MM.1S (cell line): Measurements from ENCODE around the gene MACROD2.

Experiments used
- EZH2 ChIP-seq: fragments of 300-600 bp; sonication (generic); optimal IDR thresholded peaks from 2 replicates; pipeline ENCODE3; 2017; ENCODE audit warnings: low read depth, mild to moderate bottlenecking, antibody characterized with exemption, low read length, mixed read lengths
- EZH2phosphoT487 ChIP-seq: fragments of 300-600 bp; sonication (generic); IDR thresholded peaks from 2 replicates; pipeline ENCODE4 v1.6.1; 2018; ENCODE audit warnings: antibody characterized with exemption, low read length
- TF ChIP-seq, protein P1 (sequence below): fragments of 300-600 bp; sonication (generic); IDR thresholded peaks from 2 replicates; pipeline ENCODE4 v1.5.1; 2016; ENCODE audit warnings: antibody characterized with exemption, low read length, mixed read lengths

DNA sequence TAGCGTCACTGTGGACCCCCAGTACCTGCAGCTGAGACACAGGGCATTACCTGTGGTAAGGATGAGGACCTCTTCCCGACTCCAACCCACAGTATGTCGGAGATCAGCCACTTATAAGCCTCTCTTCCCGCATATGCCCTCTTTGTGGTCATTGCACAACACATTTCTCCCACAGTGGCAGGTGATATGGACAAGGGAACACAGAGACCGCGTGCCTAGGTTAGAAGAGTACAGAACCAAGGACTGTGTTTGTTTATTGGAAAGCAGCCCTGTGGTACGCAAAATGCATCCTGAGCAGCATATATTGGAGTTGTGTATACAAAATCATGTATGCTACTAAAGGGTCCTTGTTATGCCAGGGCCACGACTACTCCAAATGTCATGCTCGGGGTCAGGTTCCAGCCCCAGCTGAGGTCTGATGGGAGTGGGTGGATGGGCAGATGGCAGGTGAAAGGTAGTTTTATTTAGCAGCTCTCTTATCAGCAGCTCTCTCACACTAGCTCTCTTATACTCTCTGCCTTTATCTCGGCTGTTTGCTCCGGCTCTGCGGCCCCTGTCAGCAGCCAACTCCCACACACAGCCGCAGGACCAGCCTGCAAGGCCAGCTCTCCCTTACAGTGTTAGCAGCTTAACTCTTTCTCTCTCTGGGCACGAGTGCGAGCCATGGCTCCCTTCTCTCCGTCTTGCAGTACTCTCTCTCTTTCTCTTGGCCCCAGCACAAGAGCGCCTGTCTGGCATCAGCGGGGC lies 2009.0 kb downstream of the MACROD2 start:
- no peak for TF ChIP-seq EZH2phosphoT487
- TF ChIP-seq, protein P1, sequence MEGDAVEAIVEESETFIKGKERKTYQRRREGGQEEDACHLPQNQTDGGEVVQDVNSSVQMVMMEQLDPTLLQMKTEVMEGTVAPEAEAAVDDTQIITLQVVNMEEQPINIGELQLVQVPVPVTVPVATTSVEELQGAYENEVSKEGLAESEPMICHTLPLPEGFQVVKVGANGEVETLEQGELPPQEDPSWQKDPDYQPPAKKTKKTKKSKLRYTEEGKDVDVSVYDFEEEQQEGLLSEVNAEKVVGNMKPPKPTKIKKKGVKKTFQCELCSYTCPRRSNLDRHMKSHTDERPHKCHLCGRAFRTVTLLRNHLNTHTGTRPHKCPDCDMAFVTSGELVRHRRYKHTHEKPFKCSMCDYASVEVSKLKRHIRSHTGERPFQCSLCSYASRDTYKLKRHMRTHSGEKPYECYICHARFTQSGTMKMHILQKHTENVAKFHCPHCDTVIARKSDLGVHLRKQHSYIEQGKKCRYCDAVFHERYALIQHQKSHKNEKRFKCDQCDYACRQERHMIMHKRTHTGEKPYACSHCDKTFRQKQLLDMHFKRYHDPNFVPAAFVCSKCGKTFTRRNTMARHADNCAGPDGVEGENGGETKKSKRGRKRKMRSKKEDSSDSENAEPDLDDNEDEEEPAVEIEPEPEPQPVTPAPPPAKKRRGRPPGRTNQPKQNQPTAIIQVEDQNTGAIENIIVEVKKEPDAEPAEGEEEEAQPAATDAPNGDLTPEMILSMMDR: no peak
- no peak for TF ChIP-seq EZH2
